C1 segment of cervical spinal cord (tissue), 14 donors: ENCODE results near the gene CLCNKB.
A peak's percentile ranks its signal among the peaks of the same experiment; 100 is the strongest.
"Not testable (repeated sequence)": the region's sequence is repeated elsewhere in the genome, so short reads cannot be mapped to it uniquely, and the experiment has no call there.

Experiments used
- DNase-seq, 14 donors: peaks; one replicate each; lab custom pipeline; 2025; lab: John Stamatoyannopoulos, UW

CLCNKB gene

GRCh38 chr1:16043521-16043920 lies at the start of gene CLCNKB:
TSS of gene CLCNKB (plus strand) at chr1:16043782. CDS start at chr1:16044493, 711 bp downstream.
- no peak for DNase-seq

GRCh38 chr1:15994081-15994480 lies 49.5 kb upstream of the CLCNKB start:
- no peak for DNase-seq

GRCh38 chr1:15994590-15995351 lies 48.8 kb upstream of the CLCNKB start:
- peak in 9 of 14 donors; percentile 26 to 71 (median 51) for DNase-seq

- DNase-seq = no peak
Measured at GRCh38 chr1:15997076-15997585, 46.5 kb upstream of the CLCNKB start.

- no peak for DNase-seq
Measured at GRCh38 chr1:15997637-15998280, 45.8 kb upstream of the CLCNKB start.

- no peak for DNase-seq
Measured at GRCh38 chr1:15998929-15999328, 44.7 kb upstream of the CLCNKB start.

GRCh38 chr1:16001274-16001673 lies 42.3 kb upstream of the CLCNKB start:
- DNase-seq = not testable (repeated sequence)

- no peak for DNase-seq
Measured at GRCh38 chr1:16005597-16005996, 38.0 kb upstream of the CLCNKB start.

GRCh38 chr1:16006010-16006409 lies 37.6 kb upstream of the CLCNKB start:
- DNase-seq = no peak

- DNase-seq = no peak
Measured at GRCh38 chr1:16006552-16007485, 36.8 kb upstream of the CLCNKB start.

GRCh38 chr1:16007671-16008341 lies 35.8 kb upstream of the CLCNKB start:
- DNase-seq = no peak

GRCh38 chr1:16009030-16009460 lies 34.5 kb upstream of the CLCNKB start:
- DNase-seq = peak in 11 of 14 donors; percentile 6 to 86 (median 54)

GRCh38 chr1:16009678-16010077 lies 33.9 kb upstream of the CLCNKB start:
- DNase-seq = no peak

GRCh38 chr1:16010837-16011236 lies 32.7 kb upstream of the CLCNKB start:
- no peak for DNase-seq

GRCh38 chr1:16011936-16012589 lies 31.5 kb upstream of the CLCNKB start:
- no peak for DNase-seq

GRCh38 chr1:16012590-16013219 lies 30.9 kb upstream of the CLCNKB start:
- peak in 4 of 14 donors; percentile 9 to 64 (median 14) for DNase-seq

GRCh38 chr1:16013220-16013907 lies 30.2 kb upstream of the CLCNKB start:
- DNase-seq = peak in 2 of 14 donors; percentile 20 to 64

- DNase-seq = no peak
Measured at GRCh38 chr1:16013908-16014258, 29.7 kb upstream of the CLCNKB start.
